Pancreas (tissue), 10 donors: ENCODE data around the gene LGR6. TPM values are rescaled to one million over a fixed set of nuclear protein-coding genes. Genes with fewer than 3 reads are reported as not detected.

Experiments
- ATAC-seq, 4 donors: fragments of 200-7000 bp; cut with Tn5 transposase; one replicate each; pipeline versions ENCODE4 v1.8.0 to v1.9.1; 2020; ENCODE audit warnings: mild to moderate bottlenecking in 4 of 4, moderate library complexity in 4 of 4
- DNase-seq, 6 donors: peaks; one replicate each; pipeline ENCODE4 v3.0.0-alpha.2; 2020
- FAIRE-seq: peaks from 2 replicates; lab custom pipeline; 2012; peaks lifted over from hg19 to GRCh38; lab: Jason Lieb, UNC
- H3K27ac ChIP-seq, 4 donors: fragments of 200-600 bp; sonication (generic); 1 replicate in 3 of 4; 2 replicates in 1 of 4; pipeline versions ENCODE4 v1.5.0 to v1.8.0; 2020
- H3K27me3 ChIP-seq, 4 donors: fragments of 200-600 bp; one replicate each; pipeline ENCODE4 v1.8.0; 2021
- H3K36me3 ChIP-seq, 3 donors: fragments of 200-600 bp; sonication (generic) in 1 of 3; one replicate each; pipeline versions ENCODE4 v1.5.0 to v1.8.0; 2020 to 2021
- H3K4me1 ChIP-seq, 3 donors: fragments of 200-600 bp; one replicate each; pipeline ENCODE4 v1.8.0; 2021
- H3K4me3 ChIP-seq, 4 donors: fragments of 200-600 bp; sonication (generic) in 2 of 4; one replicate each; pipeline versions ENCODE4 v1.5.0 to v1.8.0; 2020 to 2021
- H3K9me3 ChIP-seq, 4 donors: fragments of 200-600 bp; one replicate each; pipeline ENCODE4 v1.8.0; 2021
- WGBS, 2 donors: extraction: QIAGEN DNeasy Blood & Tissue Kit; methylation state at CpG; one replicate each; pipeline ENCODE4 v1.1.7; 2013; 5-methylcytosine and 5-hydroxymethylcytosine counted together
- intact Hi-C, 3 donors: fragments of 100-400 bp; cut with DNase I; formaldehyde crosslinking; loops; one replicate each; pipeline versions ENCODE4 v1.11.1 to v1.14.2; 2022
- polyA plus RNA-seq, 2 donors: library from polyadenylated mRNA; stranded (reverse); fragments of 200-250 nt; gene quantifications; one replicate each; pipeline ENCODE4 v1.2.3, GENCODE V29; 2013
- total RNA-seq, 6 donors: library from RNA; stranded (reverse); fragmentation: NEBNext Ultra II Directional in 4 of 6; extraction: Animal tissue kit (Norgen Biotek cat#: 25700) in 4 of 6; gene quantifications; one replicate each; pipeline versions ENCODE4 v1.2.1 to v1.2.4, GENCODE V29; 2021 to 2023
- TF ChIP-seq, protein P1 (sequence below), 4 donors: fragments of 200-600 bp; sonication (generic) in 3 of 4; IDR thresholded peaks; one replicate each; pipeline versions ENCODE4 v1.5.0 to v1.8.0; 2021; ENCODE audit warnings: antibody characterized with exemption in 4 of 4
- donor health status: healthy with polysubstance abuse.
- donor health status: DM: no; HTN: no; CAD: no; lungs with moderate emphysema.
- donor health status: DM: no; HTN: no; CAD: no.
- donor health status: control.
- donor health status: control.
- donor health status: Bipolar disorder and iron deficiency.
- donor health status: DM: yes; HTN: yes; CAD: no.
- donor health status: DM: no; HTN: no; CAD: no.
- donor health status: DM: no; HTN: no; CAD: no.
- donor health status: DM: yes; HTN: yes; CAD: no.

Gene LGR6
- total and polyA plus RNA-seq, 8 donors, result 0.06 to 0.47 (median 0.15) TPM; not detected in 3

DNA sequence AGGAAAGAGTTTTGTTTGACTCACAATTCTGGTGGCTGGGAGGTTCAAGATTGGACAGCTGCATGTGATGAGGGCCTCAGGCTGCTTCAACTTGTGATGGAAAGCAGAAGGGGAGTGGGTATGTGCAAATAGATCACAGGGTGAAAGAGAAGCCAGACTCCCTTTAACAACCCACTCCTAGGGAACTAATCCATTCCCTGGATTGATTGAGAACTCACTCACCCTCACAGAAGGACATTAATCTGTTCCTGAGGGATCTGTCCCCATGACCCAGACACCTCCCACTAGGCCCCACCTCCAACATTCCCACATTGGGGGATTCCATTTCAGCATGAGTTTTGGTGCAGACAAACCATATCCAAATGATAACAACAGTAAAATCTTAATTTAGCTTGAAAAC lies 122.6 kb downstream of the LGR6 start:
- intact Hi-C loops, result loop anchor here in 1 of 3 donors (5.0 kb wide), 1 partner anchor 129 kb away; no protein-coding TSS in a partner anchor
- TF ChIP-seq, protein P1, sequence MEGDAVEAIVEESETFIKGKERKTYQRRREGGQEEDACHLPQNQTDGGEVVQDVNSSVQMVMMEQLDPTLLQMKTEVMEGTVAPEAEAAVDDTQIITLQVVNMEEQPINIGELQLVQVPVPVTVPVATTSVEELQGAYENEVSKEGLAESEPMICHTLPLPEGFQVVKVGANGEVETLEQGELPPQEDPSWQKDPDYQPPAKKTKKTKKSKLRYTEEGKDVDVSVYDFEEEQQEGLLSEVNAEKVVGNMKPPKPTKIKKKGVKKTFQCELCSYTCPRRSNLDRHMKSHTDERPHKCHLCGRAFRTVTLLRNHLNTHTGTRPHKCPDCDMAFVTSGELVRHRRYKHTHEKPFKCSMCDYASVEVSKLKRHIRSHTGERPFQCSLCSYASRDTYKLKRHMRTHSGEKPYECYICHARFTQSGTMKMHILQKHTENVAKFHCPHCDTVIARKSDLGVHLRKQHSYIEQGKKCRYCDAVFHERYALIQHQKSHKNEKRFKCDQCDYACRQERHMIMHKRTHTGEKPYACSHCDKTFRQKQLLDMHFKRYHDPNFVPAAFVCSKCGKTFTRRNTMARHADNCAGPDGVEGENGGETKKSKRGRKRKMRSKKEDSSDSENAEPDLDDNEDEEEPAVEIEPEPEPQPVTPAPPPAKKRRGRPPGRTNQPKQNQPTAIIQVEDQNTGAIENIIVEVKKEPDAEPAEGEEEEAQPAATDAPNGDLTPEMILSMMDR (IDR thresholded peaks at IDR 0.05), result no peak
- no peak overlapping the region for H3K4me3 ChIP-seq
- DNase-seq (no peak), FAIRE-seq (no peak), ATAC-seq (no peak)
- H3K27me3 ChIP-seq, result no peaks in the 10 kb centered on the region
- H3K4me1 ChIP-seq, result no peaks in the 10 kb centered on the region
- no peak overlapping the region for H3K27ac ChIP-seq
- H3K36me3 ChIP-seq, result no peaks in the 10 kb centered on the region
- no peaks in the 10 kb centered on the region for H3K9me3 ChIP-seq

- DNase-seq (peak in 1 of 6 donors; percentile 62), ATAC-seq (no peak), FAIRE-seq (no peak)
- H3K9me3 ChIP-seq, result no peaks in the 10 kb centered on the region
- intact Hi-C loops, result loop anchor here in 1 of 3 donors (5.0 kb wide), 1 partner anchor 131 kb away; no protein-coding TSS in a partner anchor
- no peaks in the 10 kb centered on the region for H3K27me3 ChIP-seq
- no peaks in the 10 kb centered on the region for H3K4me1 ChIP-seq
- TF ChIP-seq, protein P1 (IDR thresholded peaks at IDR 0.05), result no peak
- H3K4me3 ChIP-seq, result no peak overlapping the region
- H3K36me3 ChIP-seq, result no peaks in the 10 kb centered on the region
- H3K27ac ChIP-seq, result no peak overlapping the region
- WGBS, 2 donors, result 81 to 88% methylated on average over 52 of the region's 52 CpGs
Measured at GRCh38 chr1:202317941-202318925, 124.6 kb downstream of the LGR6 start.

DNA sequence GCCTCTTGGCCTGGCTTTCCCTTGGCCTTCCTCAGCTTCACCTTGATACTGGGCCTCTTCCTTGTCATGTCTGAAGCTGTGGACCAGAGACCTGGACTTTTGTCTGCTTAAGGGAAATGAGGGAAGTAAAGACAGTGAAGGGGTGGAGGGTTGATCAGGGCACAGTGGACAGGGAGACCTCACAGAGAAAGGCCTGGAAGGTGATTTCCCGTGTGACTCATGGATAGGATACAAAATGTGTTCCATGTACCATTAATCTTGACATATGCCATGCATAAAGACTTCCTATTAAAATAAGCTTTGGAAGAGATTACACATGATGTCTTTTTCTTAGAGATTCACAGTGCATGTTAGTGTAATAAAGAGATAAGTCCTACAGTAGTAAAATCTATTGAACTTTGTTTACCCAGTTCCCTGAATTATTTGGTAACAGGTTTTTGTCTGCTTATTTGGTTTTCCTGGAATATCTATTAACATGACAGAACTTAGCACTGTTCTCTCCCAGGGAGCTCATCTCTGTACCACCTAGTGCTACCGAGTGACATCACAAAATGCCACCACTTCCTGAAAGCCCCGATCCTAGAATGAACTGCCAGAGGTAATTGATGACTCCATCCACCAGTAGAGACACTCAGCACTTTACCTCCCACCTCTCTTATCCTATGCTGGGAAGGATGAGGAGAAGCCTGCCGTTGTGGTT lies 125.9 kb downstream of the LGR6 start:
- ATAC-seq, result no peak
- Histone ChIP-seq H3K27ac (no peak overlapping the region), H3K4me1 (no peaks in the 10 kb centered on the region), H3K36me3 (no peaks in the 10 kb centered on the region), H3K4me3 (no peak overlapping the region), H3K27me3 (no peaks in the 10 kb centered on the region), H3K9me3 (no peaks in the 10 kb centered on the region)
- FAIRE-seq, result no peak
- 69 to 75% methylated on average over 4 of the region's 4 CpGs for WGBS, 2 donors
- intact Hi-C loops, result loop anchor here in 1 of 3 donors (5.0 kb wide), 1 partner anchor 132 kb away; no protein-coding TSS in a partner anchor
- DNase-seq, result no peak
- TF ChIP-seq, protein P1 (IDR thresholded peaks at IDR 0.05), result no peak

GRCh38 chr1:202320081-202320405 lies 126.4 kb downstream of the LGR6 start:
- Histone ChIP-seq H3K27ac (no peak overlapping the region), H3K4me1 (no peaks in the 10 kb centered on the region), H3K27me3 (no peaks in the 10 kb centered on the region), H3K4me3 (no peak overlapping the region), H3K9me3 (no peaks in the 10 kb centered on the region), H3K36me3 (no peaks in the 10 kb centered on the region)
- no peak for FAIRE-seq
- no peak for DNase-seq
- ATAC-seq, result no peak
- TF ChIP-seq, protein P1 (IDR thresholded peaks at IDR 0.05), result no peak
- intact Hi-C loops, result no loop called here
